Measurements from ENCODE around the gene ATP8B4. TPM values are rescaled to one million over a fixed set of nuclear protein-coding genes. Genes with fewer than 3 reads are reported as not detected.

ATP8B4 gene
- total and polyA plus RNA-seq, 5 donors from 2014 or later = 2.8 TPM; not detected in 4

GRCh38 chr15:50083424-50084025, 35.5 kb downstream of the ATP8B4 start:
- Mint-ChIP-seq H3K4me1 (no peaks in the 10 kb centered on the region), H3K36me3 (no peaks in the 10 kb centered on the region), H3K27ac (no peak overlapping the region), H3K27me3 (peaks cover 7% of the 10 kb centered on the region), H3K9me3 (peaks cover 0 to 5% (median 0%) of the 10 kb centered on the region in 7 donors), H3K4me3 (no peak overlapping the region)
- DNase-seq (no peak), ATAC-seq (ENCODE audit: low read depth in 2 of 2) (no peak)
- Histone ChIP-seq H3K27me3 (ENCODE audit: control insufficient read depth, insufficient read depth, low read length) (peaks cover 4% of the 10 kb centered on the region), H3K36me3 (ENCODE audit: control insufficient read depth, insufficient read depth, low read length) (no peaks in the 10 kb centered on the region), H3K4me3 (ENCODE audit: low read depth, low read length) (no peak overlapping the region), H3K4me1 (ENCODE audit: control insufficient read depth, insufficient read depth, low read length, poor library complexity, severe bottlenecking) (no peaks in the 10 kb centered on the region), H3K9me3 (ENCODE audit: control insufficient read depth in 2 of 2, low read length in 2 of 2) (no peaks in the 10 kb centered on the region), H3K27ac (ENCODE audit: insufficient read depth, low read length, poor library complexity, severe bottlenecking) (no peak overlapping the region)

GRCh38 chr15:50082066-50082465, 37.0 kb downstream of the ATP8B4 start:
- no peak for ATAC-seq (ENCODE audit: low read depth in 2 of 2)
- no peaks in the 10 kb centered on the region for H3K36me3 Mint-ChIP-seq

DNA sequence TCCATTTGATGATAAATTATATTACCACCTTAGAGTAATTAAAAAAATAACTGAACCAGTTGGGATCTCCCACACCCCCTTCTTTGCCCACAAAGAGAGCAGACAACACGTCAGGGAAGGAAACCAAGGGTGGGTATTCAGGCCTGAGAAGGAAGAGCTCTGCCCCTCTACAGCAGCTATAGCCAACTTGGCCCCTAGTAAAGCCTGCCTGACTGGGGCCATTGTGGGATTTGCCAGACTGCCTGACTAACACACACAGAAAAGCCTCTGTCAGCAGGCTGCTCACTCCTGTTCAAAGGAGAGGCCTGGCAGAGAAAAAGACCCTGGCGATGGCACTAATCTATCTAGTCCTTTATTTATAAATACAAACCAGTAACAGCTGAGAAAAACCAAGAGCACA, 41.4 kb downstream of the ATP8B4 start:
- H3K4me1 ChIP-seq (ENCODE audit: control insufficient read depth, insufficient read depth, low read length, poor library complexity, severe bottlenecking) = no peaks in the 10 kb centered on the region
- ATAC-seq (ENCODE audit: low read depth in 2 of 2) = no peak
- no peaks in the 10 kb centered on the region for H3K9me3 ChIP-seq (ENCODE audit: control insufficient read depth in 2 of 2, low read length in 2 of 2)
- H3K4me3 Mint-ChIP-seq = no peak overlapping the region
- H3K27ac Mint-ChIP-seq = no peak overlapping the region
- H3K36me3 Mint-ChIP-seq = no peaks in the 10 kb centered on the region
- H3K27me3 ChIP-seq (ENCODE audit: control insufficient read depth, insufficient read depth, low read length) = peaks cover 4% of the 10 kb centered on the region
- H3K4me1 Mint-ChIP-seq = no peaks in the 10 kb centered on the region
- H3K9me3 Mint-ChIP-seq = peaks cover 0 to 4% (median 0%) of the 10 kb centered on the region in 7 donors
- no peaks in the 10 kb centered on the region for H3K36me3 ChIP-seq (ENCODE audit: control insufficient read depth, insufficient read depth, low read length)
- peaks cover 9% of the 10 kb centered on the region for H3K27me3 Mint-ChIP-seq
- H3K4me3 ChIP-seq (ENCODE audit: low read depth, low read length) = no peak overlapping the region
- H3K27ac ChIP-seq (ENCODE audit: insufficient read depth, low read length, poor library complexity, severe bottlenecking) = no peak overlapping the region
- no peak for DNase-seq

More at GRCh38 chr15:50082066-50082465, 37.0 kb downstream of the ATP8B4 start:
- Histone ChIP-seq H3K4me1 (ENCODE audit: control insufficient read depth, insufficient read depth, low read length, poor library complexity, severe bottlenecking) (no peaks in the 10 kb centered on the region), H3K27me3 (ENCODE audit: control insufficient read depth, insufficient read depth, low read length) (peaks cover 4% of the 10 kb centered on the region), H3K27ac (ENCODE audit: insufficient read depth, low read length, poor library complexity, severe bottlenecking) (no peak overlapping the region), H3K9me3 (ENCODE audit: control insufficient read depth in 2 of 2, low read length in 2 of 2) (no peaks in the 10 kb centered on the region), H3K4me3 (ENCODE audit: low read depth, low read length) (no peak overlapping the region), H3K36me3 (ENCODE audit: control insufficient read depth, insufficient read depth, low read length) (no peaks in the 10 kb centered on the region)
- peaks cover 12% of the 10 kb centered on the region for H3K27me3 Mint-ChIP-seq
- H3K27ac Mint-ChIP-seq = no peak overlapping the region
- H3K4me3 Mint-ChIP-seq = no peak overlapping the region
- H3K9me3 Mint-ChIP-seq = peaks cover 0 to 4% (median 0%) of the 10 kb centered on the region in 7 donors
- H3K4me1 Mint-ChIP-seq = no peaks in the 10 kb centered on the region
- DNase-seq = no peak

GRCh38 chr15:50077176-50077575, 41.9 kb downstream of the ATP8B4 start:
- DNase-seq = no peak
- Histone ChIP-seq H3K27me3 (ENCODE audit: control insufficient read depth, insufficient read depth, low read length) (peaks cover 4% of the 10 kb centered on the region), H3K4me3 (ENCODE audit: low read depth, low read length) (no peak overlapping the region), H3K27ac (ENCODE audit: insufficient read depth, low read length, poor library complexity, severe bottlenecking) (no peak overlapping the region), H3K4me1 (ENCODE audit: control insufficient read depth, insufficient read depth, low read length, poor library complexity, severe bottlenecking) (no peaks in the 10 kb centered on the region), H3K9me3 (ENCODE audit: control insufficient read depth in 2 of 2, low read length in 2 of 2) (no peaks in the 10 kb centered on the region), H3K36me3 (ENCODE audit: control insufficient read depth, insufficient read depth, low read length) (no peaks in the 10 kb centered on the region)
- H3K27me3 Mint-ChIP-seq = peaks cover 9% of the 10 kb centered on the region
- no peak overlapping the region for H3K27ac Mint-ChIP-seq
- ATAC-seq (ENCODE audit: low read depth in 2 of 2) = no peak
- no peak overlapping the region for H3K4me3 Mint-ChIP-seq
- H3K36me3 Mint-ChIP-seq = no peaks in the 10 kb centered on the region
- no peaks in the 10 kb centered on the region for H3K4me1 Mint-ChIP-seq
- peaks cover 0 to 4% (median 0%) of the 10 kb centered on the region in 7 donors for H3K9me3 Mint-ChIP-seq

- H3K4me3 Mint-ChIP-seq = no peak overlapping the region
- no peaks in the 10 kb centered on the region for H3K4me1 Mint-ChIP-seq
- H3K27me3 Mint-ChIP-seq = peaks cover 17% of the 10 kb centered on the region
- no peak overlapping the region for H3K27ac ChIP-seq (ENCODE audit: insufficient read depth, low read length, poor library complexity, severe bottlenecking)
- H3K4me3 ChIP-seq (ENCODE audit: low read depth, low read length) = no peak overlapping the region
- peaks cover 0 to 4% (median 0%) of the 10 kb centered on the region in 7 donors for H3K9me3 Mint-ChIP-seq
- DNase-seq (no peak), ATAC-seq (ENCODE audit: low read depth in 2 of 2) (no peak)
- peaks cover 4% of the 10 kb centered on the region for H3K27me3 ChIP-seq (ENCODE audit: control insufficient read depth, insufficient read depth, low read length)
- no peaks in the 10 kb centered on the region for H3K36me3 ChIP-seq (ENCODE audit: control insufficient read depth, insufficient read depth, low read length)
- no peaks in the 10 kb centered on the region for H3K4me1 ChIP-seq (ENCODE audit: control insufficient read depth, insufficient read depth, low read length, poor library complexity, severe bottlenecking)
- no peaks in the 10 kb centered on the region for H3K9me3 ChIP-seq (ENCODE audit: control insufficient read depth in 2 of 2, low read length in 2 of 2)
- H3K27ac Mint-ChIP-seq = no peak overlapping the region
- H3K36me3 Mint-ChIP-seq = no peaks in the 10 kb centered on the region
Measured at GRCh38 chr15:50075319-50075718, 43.7 kb downstream of the ATP8B4 start.

DNA sequence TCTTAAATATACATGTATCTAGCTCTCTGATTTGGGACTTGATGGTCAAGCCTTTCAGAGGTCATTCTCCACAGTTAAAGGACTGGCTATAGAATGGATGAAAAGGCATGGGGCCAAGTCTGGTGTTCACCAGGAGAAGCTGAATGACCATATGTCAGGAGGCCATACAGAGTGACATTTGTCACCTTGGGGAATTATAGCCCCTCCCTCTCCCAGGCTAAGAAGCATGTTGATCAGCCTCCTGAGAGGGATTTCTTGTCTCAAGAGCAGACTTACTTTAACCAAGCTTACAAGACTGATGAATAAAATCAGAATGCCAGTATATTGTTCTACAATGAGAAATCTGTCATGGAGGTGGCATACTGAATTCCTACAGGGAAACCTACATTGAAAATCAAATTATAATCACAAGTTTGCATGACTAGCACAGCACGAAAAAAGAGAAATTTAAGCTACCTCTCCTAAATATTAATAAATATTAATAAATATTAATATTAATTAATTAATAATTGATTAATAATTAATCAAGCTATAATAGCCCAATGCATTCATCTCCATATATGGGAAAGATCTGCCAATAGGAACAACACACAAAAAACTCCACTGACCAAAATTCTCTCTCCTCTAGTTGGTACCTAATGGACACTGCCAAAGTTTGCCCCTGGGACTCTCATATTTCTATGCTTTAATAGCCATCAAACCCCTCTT, 47.3 kb downstream of the ATP8B4 start:
- H3K27ac ChIP-seq (ENCODE audit: insufficient read depth, low read length, poor library complexity, severe bottlenecking) = no peak overlapping the region
- ATAC-seq (ENCODE audit: low read depth in 2 of 2) (no peak), DNase-seq (no peak)
- H3K36me3 Mint-ChIP-seq = no peaks in the 10 kb centered on the region
- H3K4me1 Mint-ChIP-seq = no peaks in the 10 kb centered on the region
- H3K9me3 Mint-ChIP-seq = peaks cover 0 to 4% (median 2%) of the 10 kb centered on the region in 7 donors
- peaks cover 12% of the 10 kb centered on the region for H3K27me3 Mint-ChIP-seq
- no peak overlapping the region for H3K4me3 ChIP-seq (ENCODE audit: low read depth, low read length)
- H3K4me1 ChIP-seq (ENCODE audit: control insufficient read depth, insufficient read depth, low read length, poor library complexity, severe bottlenecking) = no peaks in the 10 kb centered on the region
- no peak overlapping the region for H3K4me3 Mint-ChIP-seq
- no peak overlapping the region for H3K27ac Mint-ChIP-seq
- H3K9me3 ChIP-seq (ENCODE audit: control insufficient read depth in 2 of 2, low read length in 2 of 2) = no peaks in the 10 kb centered on the region
- H3K27me3 ChIP-seq (ENCODE audit: control insufficient read depth, insufficient read depth, low read length) = no peaks in the 10 kb centered on the region
- no peaks in the 10 kb centered on the region for H3K36me3 ChIP-seq (ENCODE audit: control insufficient read depth, insufficient read depth, low read length)

DNA sequence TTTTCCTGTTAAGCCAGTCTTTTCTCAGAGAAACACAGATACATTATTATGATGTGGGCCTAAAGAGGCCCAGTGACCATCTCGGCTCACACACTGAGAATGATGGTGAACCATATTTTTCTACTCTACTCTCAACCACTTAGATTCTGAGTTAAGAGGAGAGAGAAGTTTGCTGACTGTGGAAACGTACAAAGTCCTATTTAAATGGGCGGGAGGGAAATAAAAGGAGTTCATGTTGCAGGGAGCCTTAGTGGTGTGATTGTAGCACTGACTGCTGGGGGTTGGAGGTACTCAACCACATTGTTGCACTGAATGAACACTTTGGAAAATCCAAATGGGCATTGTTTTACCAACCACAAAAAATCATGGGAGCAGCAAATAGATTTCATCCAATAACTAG, 51.0 kb downstream of the ATP8B4 start:
- no peak overlapping the region for H3K27ac ChIP-seq (ENCODE audit: insufficient read depth, low read length, poor library complexity, severe bottlenecking)
- H3K27me3 Mint-ChIP-seq = peaks cover 7% of the 10 kb centered on the region
- H3K4me3 Mint-ChIP-seq = no peak overlapping the region
- peaks cover 0 to 2% (median 0%) of the 10 kb centered on the region in 4 donors for H3K4me1 Mint-ChIP-seq
- no peaks in the 10 kb centered on the region for H3K36me3 Mint-ChIP-seq
- H3K36me3 ChIP-seq (ENCODE audit: control insufficient read depth, insufficient read depth, low read length) = no peaks in the 10 kb centered on the region
- ATAC-seq (ENCODE audit: low read depth in 2 of 2) (no peak), DNase-seq (no peak)
- no peaks in the 10 kb centered on the region for H3K9me3 ChIP-seq (ENCODE audit: control insufficient read depth in 2 of 2, low read length in 2 of 2)
- no peak overlapping the region for H3K27ac Mint-ChIP-seq
- H3K9me3 Mint-ChIP-seq = peaks cover 0 to 4% (median 0%) of the 10 kb centered on the region in 7 donors
- no peak overlapping the region for H3K4me3 ChIP-seq (ENCODE audit: low read depth, low read length)
- no peaks in the 10 kb centered on the region for H3K4me1 ChIP-seq (ENCODE audit: control insufficient read depth, insufficient read depth, low read length, poor library complexity, severe bottlenecking)
- peaks cover 9% of the 10 kb centered on the region for H3K27me3 ChIP-seq (ENCODE audit: control insufficient read depth, insufficient read depth, low read length)

DNA sequence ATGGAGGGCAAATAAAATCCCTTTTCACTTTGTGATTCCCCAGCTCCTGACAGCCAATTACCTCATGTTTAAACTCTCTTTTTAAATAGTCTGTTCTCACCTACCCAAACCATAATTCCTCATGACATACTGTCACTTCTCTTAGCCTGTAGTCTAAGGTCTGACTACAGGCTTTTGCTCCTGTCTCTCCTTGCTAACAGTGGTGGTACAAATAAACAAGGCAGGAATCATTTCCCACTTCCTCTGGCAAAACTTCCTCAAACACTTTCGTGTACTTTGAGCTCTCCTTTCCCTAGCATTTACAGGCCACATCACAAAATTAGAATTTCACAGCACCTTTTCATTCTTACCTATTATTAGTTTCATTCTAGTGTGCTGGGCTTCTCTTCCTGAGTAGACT, 51.8 kb downstream of the ATP8B4 start:
- Histone ChIP-seq H3K9me3 (ENCODE audit: control insufficient read depth in 2 of 2, low read length in 2 of 2) (no peaks in the 10 kb centered on the region), H3K4me1 (ENCODE audit: control insufficient read depth, insufficient read depth, low read length, poor library complexity, severe bottlenecking) (no peaks in the 10 kb centered on the region), H3K36me3 (ENCODE audit: control insufficient read depth, insufficient read depth, low read length) (no peaks in the 10 kb centered on the region), H3K4me3 (ENCODE audit: low read depth, low read length) (no peak overlapping the region), H3K27me3 (ENCODE audit: control insufficient read depth, insufficient read depth, low read length) (peaks cover 9% of the 10 kb centered on the region), H3K27ac (ENCODE audit: insufficient read depth, low read length, poor library complexity, severe bottlenecking) (no peak overlapping the region)
- H3K4me3 Mint-ChIP-seq = no peak overlapping the region
- H3K36me3 Mint-ChIP-seq = no peaks in the 10 kb centered on the region
- peak overlapping the region in 1 of 3 donors; percentile 14 for H3K27ac Mint-ChIP-seq
- H3K9me3 Mint-ChIP-seq = peaks cover 0 to 4% (median 0%) of the 10 kb centered on the region in 7 donors
- no peak for DNase-seq
- ATAC-seq (ENCODE audit: low read depth in 2 of 2) = no peak
- H3K27me3 Mint-ChIP-seq = peaks cover 10% of the 10 kb centered on the region
- H3K4me1 Mint-ChIP-seq = peaks cover 0 to 2% (median 0%) of the 10 kb centered on the region in 4 donors

All from CD4-positive, CD25-positive, alpha-beta regulatory T cell (primary cell).